GM19043 (cell line): ENCODE results near the gene ZBP1.

Source experiments
- ATAC-seq: cut with Tn5 transposase; IDR thresholded peaks from one replicate; pipeline ENCODE4 v1.9.1; 2021; ENCODE audit warnings: low read depth; ENCODE audit not compliant: unreplicated experiment

ZBP1 gene

GRCh38 chr20:57658833-57659516 is 38.7 kb upstream of the ZBP1 start:
- no peak for ATAC-seq

- ATAC-seq: no peak
Observed at GRCh38 chr20:57658447-57658832, 38.2 kb upstream of the ZBP1 start.

GRCh38 chr20:57657535-57658446 is 37.6 kb upstream of the ZBP1 start:
- ATAC-seq: no peak

- ATAC-seq: no peak
Observed at GRCh38 chr20:57656821-57657534, 36.8 kb upstream of the ZBP1 start.

GRCh38 chr20:57656252-57656820 is 36.1 kb upstream of the ZBP1 start:
- ATAC-seq: no peak

- ATAC-seq: no peak
Observed at GRCh38 chr20:57655809-57656155, 35.6 kb upstream of the ZBP1 start.

- no peak for ATAC-seq
Observed at GRCh38 chr20:57654998-57655808, 35.0 kb upstream of the ZBP1 start.

GRCh38 chr20:57654363-57654997 is 34.3 kb upstream of the ZBP1 start:
- no peak for ATAC-seq

- no peak for ATAC-seq
Observed at GRCh38 chr20:57653910-57654309, 33.7 kb upstream of the ZBP1 start.

- no peak for ATAC-seq
Observed at GRCh38 chr20:57653546-57653900, 33.3 kb upstream of the ZBP1 start.

- ATAC-seq: no peak
Observed at GRCh38 chr20:57652606-57653545, 32.6 kb upstream of the ZBP1 start.

GRCh38 chr20:57651881-57652605 is 31.8 kb upstream of the ZBP1 start:
- no peak for ATAC-seq

GRCh38 chr20:57650756-57651483 is 30.7 kb upstream of the ZBP1 start:
- no peak for ATAC-seq

GRCh38 chr20:57650266-57650665 is 30.0 kb upstream of the ZBP1 start:
- no peak for ATAC-seq

- no peak for ATAC-seq
Observed at GRCh38 chr20:57649617-57650015, 29.4 kb upstream of the ZBP1 start.

GRCh38 chr20:57648878-57649616 is 28.8 kb upstream of the ZBP1 start:
- ATAC-seq: no peak
